PFSK-1 (cell line): Measurements from ENCODE around the gene ADAMTS17.

Source experiments
- FOXP2 ChIP-seq: optimal IDR thresholded peaks from 2 replicates; pipeline ENCODE3; 2011; ENCODE audit warnings: borderline replicate concordance, control low read depth, inconsistent platforms; ENCODE audit not compliant: insufficient read depth; ENCODE audit errors: extremely low read length, extremely low read depth
- POLR2AphosphoS5 ChIP-seq: IDR thresholded peaks from 2 replicates; pipeline ENCODE4 v1.6.1; 2012; ENCODE audit warnings: low read depth, mild to moderate bottlenecking, control low read depth, low read length, moderate library complexity
- SIN3A ChIP-seq: IDR thresholded peaks from 2 replicates; pipeline ENCODE4 v1.6.1; 2012; ENCODE audit warnings: mild to moderate bottlenecking, low read length, moderate library complexity, borderline replicate concordance; ENCODE audit not compliant: insufficient read depth
- TAF1 ChIP-seq: IDR thresholded peaks from 2 replicates; pipeline ENCODE4 v1.6.1; 2012; ENCODE audit warnings: low read length, control low read depth, borderline replicate concordance; ENCODE audit not compliant: insufficient read depth
- TF ChIP-seq, protein P1 (sequence below), 2 experiments: IDR thresholded peaks; 2 replicates each; pipeline versions ENCODE4 v1.6.1 to v1.8.0; 2011 to 2012; ENCODE audit warnings: low read depth in 2 of 2, low read length in 2 of 2, control low read depth in 1 of 2, inconsistent platforms in 1 of 2, mild to moderate bottlenecking in 1 of 2, moderate library complexity in 1 of 2; ENCODE audit not compliant: insufficient read depth in 1 of 2

DNA sequence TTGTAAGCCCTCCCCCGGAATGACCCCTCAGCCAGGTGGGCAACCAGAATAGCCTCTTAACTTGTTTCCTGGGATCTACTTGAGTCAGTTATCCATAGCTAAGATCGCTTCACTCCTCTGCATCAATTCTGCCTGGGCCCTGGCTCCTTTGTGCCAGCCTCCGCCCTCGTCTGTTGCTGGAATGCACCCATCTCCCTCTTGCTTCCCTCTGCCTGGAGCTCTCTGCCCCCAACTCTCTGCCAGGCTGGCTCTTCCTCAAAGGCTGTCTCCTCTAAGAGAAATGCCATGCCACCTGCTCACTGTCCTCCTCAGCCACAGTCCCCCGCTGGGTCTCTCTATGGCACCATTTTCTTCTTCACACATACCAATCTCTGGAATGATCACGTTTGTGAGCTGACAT is 240.8 kb downstream of the ADAMTS17 start:
- no peak for TF ChIP-seq TAF1
- no peak for TF ChIP-seq POLR2AphosphoS5
- TF ChIP-seq, protein P1, sequence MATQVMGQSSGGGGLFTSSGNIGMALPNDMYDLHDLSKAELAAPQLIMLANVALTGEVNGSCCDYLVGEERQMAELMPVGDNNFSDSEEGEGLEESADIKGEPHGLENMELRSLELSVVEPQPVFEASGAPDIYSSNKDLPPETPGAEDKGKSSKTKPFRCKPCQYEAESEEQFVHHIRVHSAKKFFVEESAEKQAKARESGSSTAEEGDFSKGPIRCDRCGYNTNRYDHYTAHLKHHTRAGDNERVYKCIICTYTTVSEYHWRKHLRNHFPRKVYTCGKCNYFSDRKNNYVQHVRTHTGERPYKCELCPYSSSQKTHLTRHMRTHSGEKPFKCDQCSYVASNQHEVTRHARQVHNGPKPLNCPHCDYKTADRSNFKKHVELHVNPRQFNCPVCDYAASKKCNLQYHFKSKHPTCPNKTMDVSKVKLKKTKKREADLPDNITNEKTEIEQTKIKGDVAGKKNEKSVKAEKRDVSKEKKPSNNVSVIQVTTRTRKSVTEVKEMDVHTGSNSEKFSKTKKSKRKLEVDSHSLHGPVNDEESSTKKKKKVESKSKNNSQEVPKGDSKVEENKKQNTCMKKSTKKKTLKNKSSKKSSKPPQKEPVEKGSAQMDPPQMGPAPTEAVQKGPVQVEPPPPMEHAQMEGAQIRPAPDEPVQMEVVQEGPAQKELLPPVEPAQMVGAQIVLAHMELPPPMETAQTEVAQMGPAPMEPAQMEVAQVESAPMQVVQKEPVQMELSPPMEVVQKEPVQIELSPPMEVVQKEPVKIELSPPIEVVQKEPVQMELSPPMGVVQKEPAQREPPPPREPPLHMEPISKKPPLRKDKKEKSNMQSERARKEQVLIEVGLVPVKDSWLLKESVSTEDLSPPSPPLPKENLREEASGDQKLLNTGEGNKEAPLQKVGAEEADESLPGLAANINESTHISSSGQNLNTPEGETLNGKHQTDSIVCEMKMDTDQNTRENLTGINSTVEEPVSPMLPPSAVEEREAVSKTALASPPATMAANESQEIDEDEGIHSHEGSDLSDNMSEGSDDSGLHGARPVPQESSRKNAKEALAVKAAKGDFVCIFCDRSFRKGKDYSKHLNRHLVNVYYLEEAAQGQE (IDR thresholded peaks at IDR 0.05; ENCODE audit: insufficient read depth in 1 of 2, low read depth in 2 of 2, low read length in 2 of 2) = no peak
- no peak for TF ChIP-seq SIN3A
- no peak for TF ChIP-seq FOXP2
